Inflammatory macrophage treated with lipopolysaccharide for 4 hours (primary cell): ENCODE results near the gene MAP4K4.

Experiments used
- DNase-seq: peaks from one replicate; pipeline ENCODE4 v3.0.0-alpha.2; 2020

Gene MAP4K4

DNA sequence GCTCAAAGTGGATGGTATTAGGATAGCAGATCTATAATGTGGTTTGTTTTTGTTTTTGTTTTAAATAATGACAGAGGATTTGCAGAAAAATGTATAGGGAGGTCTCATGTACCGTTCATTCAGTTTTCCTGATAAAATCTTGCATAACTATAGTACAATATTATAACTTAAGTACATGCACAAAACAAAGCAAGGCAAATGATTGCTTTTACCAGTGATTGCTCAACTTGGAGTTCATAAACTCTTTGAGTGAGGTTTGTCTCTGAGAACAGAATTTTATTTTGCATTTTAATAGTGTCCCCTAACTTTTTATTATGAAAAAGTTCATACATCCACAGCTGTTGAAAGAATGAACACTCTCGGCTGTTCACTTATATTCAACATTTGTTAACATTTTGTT is 96.6 kb downstream of the MAP4K4 start:
- no peak for DNase-seq

DNA sequence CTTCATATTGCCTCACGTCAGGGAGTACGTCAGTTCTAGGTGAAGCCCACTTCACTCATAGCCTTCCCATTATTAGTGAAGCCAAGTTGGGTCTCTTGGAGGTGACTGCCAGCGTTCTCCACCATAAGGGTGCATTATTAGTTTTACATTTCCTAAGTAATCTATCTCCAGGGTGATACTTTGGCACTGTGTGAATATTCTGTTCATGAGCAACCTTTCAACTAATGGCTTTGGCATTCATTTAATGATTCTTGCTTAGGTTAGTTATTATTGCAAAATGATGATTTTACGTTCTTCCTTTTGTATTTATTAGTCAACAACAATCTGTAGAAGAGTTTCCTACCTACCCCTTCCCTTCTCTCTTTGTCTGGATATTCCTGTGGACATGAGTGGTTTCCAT is 97.5 kb downstream of the MAP4K4 start:
- DNase-seq: no peak

DNA sequence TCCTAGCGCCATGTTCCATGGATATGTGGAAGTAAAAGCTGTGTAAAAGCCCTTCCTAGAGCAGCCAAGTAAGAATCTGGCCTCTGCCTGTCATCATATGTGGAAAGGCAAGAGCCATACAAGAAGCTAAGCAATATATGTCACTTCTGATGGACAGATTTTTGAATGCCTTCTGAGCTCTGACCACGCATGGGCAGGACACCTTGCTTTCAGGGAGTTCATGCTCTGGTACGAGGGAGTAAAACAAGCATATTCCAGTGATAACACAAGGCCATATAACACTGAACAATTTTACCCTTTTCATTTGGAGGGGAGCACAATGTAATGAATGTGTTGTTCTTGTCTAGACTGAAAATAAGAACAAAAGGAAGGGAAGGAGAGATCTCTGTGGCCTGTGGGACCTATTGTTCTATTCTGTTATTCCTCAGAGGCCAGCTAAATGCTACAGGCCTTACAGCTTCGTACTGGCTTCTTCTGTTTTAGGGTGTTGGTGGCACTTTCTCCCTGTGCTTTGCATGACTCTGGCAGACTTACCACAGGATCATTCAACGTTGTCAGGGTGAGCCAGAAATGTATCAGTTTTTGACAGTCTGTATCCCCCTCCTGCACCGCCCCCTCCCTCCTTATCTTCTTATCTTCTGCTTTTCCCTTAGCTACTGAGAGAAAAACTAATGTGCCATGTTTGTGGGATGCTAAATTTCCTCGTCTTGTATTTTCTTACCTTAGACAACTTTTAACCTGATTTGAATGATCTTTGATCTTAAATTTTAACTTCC is 99.5 kb downstream of the MAP4K4 start:
- DNase-seq: no peak

DNA sequence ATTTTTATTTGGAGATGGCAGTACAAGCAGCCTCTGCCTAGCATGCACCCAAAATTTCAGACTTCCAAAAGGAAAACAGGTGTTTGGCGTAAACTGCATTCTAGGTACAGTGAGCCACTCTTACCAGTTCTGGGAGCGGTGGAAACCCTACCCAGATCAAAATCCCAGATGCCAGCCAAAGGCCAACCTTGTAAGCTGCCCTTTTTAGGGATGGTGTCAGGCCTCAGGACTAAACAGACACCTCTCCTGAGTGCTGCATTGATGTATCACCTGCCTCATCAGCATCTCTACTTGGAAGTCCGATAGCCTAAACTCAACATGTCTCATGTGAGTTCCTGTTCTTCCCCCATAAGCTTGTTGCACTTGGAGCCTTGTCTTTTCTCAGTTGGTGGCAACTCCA is 104.0 kb downstream of the MAP4K4 start:
- no peak for DNase-seq

DNA sequence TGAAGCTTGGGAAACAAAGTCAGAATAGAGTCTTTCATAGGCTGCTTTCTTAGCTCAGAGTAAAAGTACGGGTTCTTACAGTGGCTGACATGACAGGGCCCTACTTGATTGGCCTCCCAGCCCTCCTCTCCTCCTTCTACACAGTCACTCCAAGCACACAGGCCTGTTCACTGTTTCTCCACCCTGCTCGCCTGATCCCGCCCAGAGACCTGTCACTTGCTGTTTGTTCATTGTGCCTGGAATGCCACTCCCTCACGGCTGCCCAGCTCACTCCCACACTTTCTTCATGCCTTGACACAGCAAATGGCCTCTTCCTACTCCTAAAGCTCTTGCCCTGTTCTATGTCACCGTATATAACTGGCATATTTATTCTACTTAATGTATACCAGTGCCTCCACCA is 104.8 kb downstream of the MAP4K4 start:
- no peak for DNase-seq

DNA sequence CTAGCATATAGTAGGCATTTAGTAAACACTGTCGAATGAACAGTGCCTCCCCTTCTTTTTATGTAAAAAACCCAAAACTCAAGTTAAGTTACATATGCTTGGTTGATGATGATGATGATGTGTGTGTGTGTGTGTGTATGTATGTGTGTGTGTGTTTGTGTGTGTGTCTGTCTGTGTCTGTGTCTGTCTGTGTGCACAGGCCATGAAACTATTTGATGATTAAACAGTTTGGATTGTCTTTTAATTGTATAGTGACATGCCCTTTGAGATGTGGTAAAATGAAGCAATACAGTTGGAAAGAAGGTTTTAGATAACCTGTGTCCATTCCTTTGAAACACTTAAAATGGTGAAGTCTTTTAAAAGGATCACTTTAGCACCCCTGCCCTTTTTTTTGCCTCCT is 105.6 kb downstream of the MAP4K4 start:
- no peak for DNase-seq

DNA sequence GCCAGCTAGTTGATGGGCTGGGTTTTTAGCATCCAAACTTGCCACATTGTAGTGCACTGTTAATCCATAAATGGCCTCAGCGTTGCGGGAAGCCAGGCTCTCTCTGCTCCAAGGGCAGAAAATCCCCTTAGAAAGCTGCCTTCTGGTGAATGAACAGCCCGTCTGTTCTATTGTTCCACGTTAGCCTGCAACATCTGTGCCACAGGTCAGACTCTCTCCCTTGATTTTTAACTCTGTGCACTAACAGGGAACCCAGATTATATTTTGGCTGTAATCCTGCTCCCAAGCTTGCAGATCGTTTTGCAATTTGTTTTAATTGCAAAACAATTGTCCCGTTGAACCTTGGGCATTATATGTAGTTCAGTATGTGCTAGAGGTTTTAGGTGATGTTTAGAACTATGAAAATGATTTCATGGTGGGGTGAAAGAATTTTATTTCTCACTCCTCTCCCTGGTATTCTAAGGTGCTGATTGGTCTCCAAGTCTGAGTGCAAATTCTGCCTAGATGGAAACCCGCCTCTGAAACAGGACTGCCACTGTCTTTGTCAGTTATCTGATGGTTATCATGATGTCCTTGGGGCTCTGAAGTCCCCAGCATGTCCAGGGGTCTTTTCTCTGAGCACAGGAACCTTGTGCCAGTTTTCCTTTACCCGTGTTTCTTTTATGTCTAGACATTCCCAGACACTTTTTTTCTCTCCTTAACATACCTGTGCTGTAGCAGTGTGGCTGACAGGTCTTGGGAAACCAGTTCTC is 106.6 kb downstream of the MAP4K4 start:
- DNase-seq: no peak

DNA sequence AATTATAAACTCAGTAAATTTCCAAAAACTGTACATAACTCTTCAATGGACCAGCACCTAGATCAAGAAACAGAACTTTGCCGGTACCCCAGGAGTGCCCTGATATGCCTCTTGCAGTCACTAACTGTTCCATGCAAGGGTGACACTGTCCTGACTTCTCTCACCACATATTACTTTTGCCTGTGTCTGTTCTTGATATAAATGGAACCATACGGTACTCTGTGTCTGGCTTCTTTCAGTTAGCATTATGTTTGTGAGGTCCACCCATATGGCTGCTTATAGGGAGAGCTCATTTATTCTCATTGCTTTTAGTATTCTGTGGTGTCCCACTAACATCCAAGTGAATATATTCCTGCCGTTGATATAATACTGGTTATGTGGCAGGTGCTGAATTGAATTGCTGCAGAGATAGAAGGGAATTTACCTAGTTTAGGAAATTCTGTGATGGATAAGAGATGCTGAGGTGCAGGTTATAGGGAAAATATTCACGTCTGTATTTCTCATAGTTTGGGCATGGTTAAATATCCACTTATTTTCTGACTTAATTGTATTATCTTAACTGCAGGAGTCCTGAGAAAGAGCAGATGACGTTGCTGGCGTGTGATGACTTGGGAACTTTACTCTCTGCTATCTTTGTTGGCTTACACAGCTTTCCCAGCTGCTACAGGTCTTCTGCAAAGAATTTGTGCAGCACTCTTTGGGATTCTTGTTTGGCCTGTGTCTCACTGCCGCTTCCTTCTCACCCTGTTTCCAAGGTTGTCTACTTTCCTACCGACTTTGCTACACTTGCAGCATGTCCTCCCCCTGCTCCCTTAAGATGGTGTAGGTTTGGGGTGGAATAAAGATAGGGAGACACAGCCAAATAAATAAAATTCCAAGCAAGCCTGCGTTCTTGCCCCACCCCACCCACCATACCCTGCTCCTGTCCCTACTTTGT is 107.9 kb downstream of the MAP4K4 start:
- no peak for DNase-seq

DNA sequence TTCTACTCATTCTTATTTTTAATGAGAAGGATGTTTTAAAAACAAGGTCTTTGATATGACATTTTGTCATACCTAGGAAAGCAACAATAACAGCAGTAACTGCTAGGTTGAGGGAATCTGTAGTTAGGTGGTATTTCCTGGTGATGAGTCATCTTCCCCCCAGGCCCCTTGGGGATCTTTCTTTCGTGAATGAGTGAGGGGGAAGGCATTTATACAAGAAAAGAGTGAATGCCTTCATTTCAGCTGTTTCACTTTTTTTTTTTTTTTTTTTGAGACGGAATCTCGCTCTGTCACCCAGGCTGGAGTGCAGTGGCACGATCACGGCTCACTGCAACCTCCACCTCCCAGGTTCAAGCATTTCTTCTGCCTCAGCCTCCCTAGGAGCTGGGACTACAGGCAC is 108.6 kb downstream of the MAP4K4 start:
- no peak for DNase-seq

DNA sequence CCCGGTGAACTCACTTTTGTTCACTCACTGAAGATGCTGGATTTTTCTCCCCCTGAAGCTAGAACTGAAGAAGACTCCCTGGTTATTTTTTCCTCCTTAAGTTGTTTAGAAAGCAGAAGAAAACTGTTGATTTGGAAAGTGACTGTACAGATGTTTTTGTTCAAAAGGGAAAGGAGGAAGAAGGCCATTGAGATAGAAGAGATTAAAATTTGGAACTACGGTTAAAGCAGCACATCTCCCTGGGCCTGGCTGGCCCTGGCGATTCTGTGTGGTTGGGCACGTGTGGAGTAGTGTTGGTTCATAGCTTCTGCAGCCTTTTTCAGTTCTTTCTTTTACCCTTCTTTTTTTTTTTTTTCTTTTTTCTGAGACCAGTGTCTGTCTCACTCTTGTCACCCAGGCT is 109.2 kb downstream of the MAP4K4 start:
- no peak for DNase-seq

DNA sequence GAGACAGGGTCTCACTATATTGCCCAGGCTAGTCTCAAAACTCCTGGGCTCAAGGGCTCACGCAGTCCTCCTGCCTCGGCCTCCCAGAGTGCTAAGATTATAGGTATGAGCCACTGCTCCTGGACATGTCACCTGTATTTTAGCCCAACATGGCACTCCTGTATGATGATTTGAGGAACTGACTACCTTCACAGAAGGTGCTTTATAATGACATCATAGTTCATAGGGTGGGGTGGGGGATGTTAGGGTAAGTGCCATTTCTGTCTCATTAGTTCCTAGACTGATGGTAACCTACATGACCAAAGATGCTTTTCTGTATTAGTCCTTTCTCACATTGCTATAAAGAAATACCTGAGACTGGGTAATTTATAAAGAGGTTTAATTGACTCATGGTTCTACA is 109.7 kb downstream of the MAP4K4 start:
- DNase-seq: no peak

DNA sequence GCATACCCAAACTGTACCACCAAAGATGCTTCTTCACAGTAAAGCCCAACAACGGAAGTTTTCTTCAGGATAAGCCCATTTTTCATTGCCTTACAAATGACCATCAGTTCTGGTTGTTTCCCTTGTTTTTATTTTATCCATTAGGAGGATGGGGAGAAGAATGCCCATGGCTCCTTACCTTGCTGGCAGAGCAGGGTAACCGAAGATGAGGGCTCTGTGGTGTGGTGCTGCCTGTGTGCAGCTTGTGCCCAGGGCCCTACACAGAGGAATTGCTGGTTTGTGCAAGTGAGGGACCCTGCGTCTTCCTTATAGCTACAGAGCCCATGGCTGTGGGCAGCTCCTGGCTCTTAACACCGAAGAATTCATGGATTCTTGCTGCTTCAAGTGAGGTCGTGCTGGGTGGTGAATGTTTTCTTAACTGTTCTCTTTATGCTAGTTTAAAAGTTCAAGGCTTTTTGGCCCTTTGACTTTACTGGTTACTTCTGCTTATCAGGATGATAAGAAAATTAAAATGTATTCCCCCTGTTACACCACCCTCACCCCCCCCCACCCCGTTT is 110.6 kb downstream of the MAP4K4 start:
- no peak for DNase-seq

DNA sequence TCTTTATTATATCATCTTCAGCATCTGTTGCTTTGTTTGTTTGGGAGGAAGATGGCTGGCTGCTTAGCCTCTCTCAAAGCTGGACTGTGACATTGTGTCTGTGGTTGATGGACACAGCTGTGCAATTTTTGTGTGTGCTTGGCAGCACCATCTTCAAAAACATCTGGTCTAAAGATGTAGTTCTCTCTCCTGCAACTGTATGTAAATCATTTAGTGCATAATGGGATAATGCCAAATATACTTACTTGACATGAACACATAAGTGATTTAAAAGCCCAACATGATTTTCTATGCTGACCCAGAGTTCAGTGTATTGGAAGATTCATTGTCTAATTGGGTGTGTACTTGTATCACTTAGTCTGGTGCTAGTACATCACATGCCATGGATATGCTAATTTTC is 112.2 kb downstream of the MAP4K4 start:
- no peak for DNase-seq

DNA sequence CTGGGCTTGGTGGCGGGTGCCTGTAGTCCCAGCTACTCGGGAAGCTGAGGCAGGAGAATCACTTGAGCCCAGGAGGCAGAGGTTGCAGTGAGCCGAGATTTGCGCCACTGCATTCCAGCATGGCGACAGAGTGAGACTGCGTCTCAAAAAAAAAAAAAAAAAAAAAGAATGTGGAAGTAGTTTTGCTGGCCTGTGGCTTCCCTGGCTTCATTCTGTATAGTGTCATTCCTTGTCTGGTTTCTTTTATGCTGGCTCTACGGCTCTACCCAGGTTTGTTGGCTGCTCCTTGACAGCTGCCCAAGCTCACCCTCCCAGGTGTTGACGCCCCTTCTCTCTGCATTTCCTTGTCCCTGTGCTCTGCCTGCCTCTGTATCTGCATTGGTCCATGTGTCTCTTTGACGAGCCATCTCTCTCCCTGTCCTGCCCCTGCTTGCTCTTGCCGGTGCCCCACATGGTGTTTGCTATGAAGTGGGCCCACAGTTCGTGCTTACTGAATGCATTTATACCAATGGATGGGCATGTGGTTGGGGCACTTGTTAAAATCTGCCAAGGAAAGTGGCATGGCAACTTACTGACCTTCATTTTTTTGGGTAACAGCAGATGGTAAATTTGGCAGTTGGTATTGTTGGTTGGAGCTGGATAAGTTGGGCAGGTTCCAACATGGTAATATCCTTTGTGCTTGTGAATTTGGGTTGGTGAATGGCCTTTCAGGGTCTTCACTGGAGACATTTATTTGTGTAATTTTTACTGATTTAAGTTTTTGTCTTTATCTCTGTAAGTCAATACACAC is 113.9 kb downstream of the MAP4K4 start:
- no peak for DNase-seq

DNA sequence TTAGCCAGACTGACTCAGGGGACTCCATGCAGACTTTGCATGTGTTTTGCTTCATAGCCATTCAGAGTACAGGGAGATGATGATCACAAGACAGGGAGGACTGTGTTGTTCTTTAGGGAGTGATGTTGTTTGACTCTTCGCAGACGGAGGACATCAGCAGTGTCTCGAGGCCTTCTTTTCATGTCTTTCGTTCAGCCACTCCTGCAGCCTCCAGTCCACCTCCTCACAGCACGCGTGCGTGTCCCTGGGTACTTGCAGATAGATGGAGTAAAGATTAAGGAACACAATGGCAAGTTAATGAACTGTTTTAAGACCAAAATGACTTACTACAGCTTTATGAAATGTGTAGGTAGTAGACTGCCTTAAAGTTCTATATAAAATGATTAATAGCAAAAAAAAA is 114.7 kb downstream of the MAP4K4 start:
- no peak for DNase-seq

DNA sequence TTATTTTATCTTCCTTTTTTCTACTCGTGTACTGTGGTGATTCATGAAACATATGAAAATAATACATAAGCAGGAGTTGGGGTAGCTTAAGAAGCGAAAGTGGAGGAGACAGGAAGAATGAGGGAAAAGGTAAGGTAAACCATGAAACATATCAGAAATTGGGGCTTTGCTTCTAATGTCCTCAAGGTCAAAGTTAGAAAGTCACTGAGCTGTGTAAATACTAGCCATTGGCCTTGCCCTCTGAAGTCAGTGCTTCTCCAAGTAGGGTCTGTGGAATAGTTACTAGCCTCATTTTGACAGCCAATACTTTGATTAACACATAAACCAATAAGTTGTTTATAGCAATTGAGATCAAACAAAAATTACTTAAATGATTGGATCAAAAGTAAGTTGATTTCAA is 117.2 kb downstream of the MAP4K4 start:
- DNase-seq: no peak

DNA sequence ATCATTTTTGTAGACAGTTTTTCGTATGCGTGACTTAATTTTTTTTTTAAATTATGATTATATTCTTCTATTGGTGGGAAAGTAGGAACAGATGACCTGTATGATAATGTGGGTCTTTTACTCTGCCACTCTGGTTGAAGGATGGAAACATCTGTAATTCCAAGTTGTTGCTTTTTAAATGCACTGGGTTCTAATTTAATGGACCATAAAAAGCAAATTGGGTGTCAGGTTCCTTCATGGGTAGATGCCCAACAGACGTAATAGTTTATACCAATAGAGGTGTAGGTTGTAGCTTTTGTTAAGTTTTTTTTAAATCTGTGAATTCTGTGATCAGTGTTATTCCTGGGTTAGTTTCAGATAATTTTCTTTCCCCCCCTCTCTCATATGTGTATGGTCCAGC is 117.6 kb downstream of the MAP4K4 start:
- no peak for DNase-seq

DNA sequence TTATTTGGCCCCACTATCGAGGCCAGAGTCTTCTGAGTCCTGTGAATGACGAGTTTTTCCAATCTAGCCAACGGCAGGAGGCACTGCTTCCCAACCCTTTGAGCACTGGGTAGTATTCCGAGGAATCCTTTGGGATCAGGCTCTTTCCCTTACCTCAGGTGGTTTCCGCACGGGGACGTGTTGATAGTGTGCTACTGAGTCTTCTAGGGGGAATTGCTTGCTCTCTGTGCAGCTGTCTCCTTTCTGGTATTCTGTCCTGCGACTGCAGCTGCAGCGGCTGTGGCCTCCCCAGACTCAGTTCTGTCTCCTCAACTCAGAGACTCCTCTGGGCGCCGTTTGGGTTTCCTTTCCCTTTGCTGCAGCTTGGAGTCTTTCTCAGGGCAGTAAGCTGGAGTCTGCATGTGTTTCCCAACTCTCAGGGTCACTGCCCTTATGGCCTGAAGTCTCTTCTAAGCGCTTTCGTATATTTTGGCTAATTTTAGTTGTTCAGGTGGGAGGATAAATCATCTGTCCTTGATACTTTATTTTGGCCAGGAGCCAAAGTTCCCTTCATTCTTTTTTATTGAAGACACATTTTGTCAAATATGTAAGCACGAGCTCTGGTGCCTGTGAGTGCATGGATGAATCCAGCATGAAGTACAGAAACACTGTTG is 118.4 kb downstream of the MAP4K4 start:
- no peak for DNase-seq

DNA sequence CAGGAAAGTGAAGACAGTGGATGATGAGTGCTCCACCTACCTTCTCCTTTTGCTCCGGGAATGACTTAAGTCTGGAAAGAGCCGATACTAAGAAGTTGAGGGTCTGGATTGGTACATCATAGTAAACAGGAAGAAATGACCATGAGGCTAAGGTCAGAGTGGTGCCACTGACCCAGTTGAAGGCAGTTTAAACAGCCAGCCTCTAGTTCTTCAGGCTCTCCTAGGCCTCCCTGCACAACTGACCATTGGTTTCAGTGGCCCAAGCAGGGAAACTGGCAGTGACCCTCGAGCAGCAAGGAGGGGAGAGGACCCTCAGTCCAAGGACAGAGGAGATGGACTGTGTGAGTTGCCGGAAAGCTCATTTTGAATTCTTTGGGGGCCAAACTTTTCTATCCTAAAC is 119.1 kb downstream of the MAP4K4 start:
- DNase-seq: no peak

DNA sequence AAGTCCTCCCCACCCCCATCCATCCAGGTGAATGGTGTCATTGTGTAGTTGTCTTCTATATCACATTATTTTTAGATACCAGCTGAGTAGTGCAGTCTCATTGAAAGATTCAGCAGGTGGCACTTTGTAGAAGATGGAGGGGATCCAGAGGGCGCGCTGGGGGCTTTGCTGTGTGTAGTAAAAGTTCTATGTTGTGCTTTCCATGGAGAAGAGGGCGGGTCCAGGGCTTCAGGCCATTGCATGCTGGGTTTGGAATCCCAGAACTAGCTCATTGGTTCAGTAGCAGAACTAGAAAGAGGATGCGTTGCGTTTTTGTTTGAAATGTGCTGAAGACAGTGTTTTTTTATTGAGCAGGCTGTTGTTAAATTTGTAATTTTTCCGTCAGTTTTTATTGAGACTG is 120.0 kb downstream of the MAP4K4 start:
- DNase-seq: no peak

DNA sequence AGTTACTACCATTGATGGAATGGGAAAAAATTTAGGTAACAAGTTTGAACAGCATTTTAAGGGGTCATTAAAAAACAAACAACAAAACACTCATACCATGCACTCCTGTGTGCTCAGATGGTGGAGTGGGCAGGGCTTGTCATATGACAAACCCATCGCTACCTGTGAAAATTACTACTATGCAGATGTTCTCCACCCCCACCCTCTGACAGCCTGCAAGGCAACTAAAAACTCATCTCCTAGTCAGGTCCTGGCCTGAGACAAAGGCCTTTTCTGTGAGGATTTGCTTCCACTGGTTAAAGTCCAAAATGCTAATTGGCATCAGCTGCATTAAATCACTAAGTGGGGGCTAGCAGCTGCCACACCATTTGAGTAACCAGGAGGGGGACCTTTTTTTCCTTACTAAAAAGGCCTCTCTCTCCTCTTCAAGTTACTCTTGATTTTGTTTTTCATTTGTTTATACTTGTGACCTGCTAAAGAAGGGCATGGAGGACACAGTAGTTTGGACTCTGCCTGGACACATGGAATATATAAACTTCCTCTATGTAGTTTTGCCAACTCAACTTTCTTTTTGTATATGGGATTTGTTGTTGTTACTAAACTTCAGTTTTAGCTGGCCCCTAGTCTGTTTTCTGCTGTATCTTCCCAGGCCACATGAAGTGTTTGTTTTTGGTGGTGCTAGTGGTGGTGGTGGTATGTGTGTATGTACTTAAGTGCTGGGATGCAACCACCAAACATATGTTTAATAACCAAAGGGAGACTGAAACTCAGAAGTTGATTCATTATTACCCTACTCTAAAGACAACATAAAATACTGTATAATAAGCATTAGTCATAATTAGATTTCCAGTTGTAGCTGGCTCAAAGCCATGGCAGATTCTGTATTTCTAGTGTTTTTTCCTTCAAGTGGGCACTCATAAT is 121.3 kb downstream of the MAP4K4 start:
- DNase-seq: no peak
